Calu3 (cell line): ENCODE results near the gene CRB1. TPM values are rescaled to one million over a fixed set of nuclear protein-coding genes. Genes with fewer than 3 reads are reported as not detected.

Experiments used
- BruUV-seq: library from RNA; stranded (reverse); fragments of 400-500 nt; replicated peaks from 2 replicates; lab custom pipeline; 2021; lab: Mats Ljungman, UMichigan
- CTCF ChIA-PET: fragments of 300-600 bp; sonication (Branson Sonifier 250); formaldehyde crosslinking; loops from one replicate; lab custom pipeline; 2022; ENCODE audit warnings: antibody characterized with exemption; lab: Charles Lee
- DNase-seq: peaks from one replicate; pipeline ENCODE4 v3.0.0; 2022
- H3K27ac Mint-ChIP-seq: one replicate; pipeline ENCODE4 v1.8.0; 2022; ENCODE audit warnings: mixed read lengths; ENCODE audit not compliant: unreplicated experiment
- H3K27me3 Mint-ChIP-seq: one replicate; pipeline ENCODE4 v1.8.0; 2022; ENCODE audit warnings: mixed read lengths; ENCODE audit not compliant: unreplicated experiment
- H3K36me3 Mint-ChIP-seq: one replicate; pipeline ENCODE4 v1.8.0; 2022; ENCODE audit warnings: mild to moderate bottlenecking, moderate library complexity, mixed read lengths; ENCODE audit not compliant: insufficient read depth, unreplicated experiment
- H3K4me1 Mint-ChIP-seq: one replicate; pipeline ENCODE4 v1.8.0; 2022; ENCODE audit warnings: mild to moderate bottlenecking, low read depth, mixed read lengths; ENCODE audit not compliant: unreplicated experiment
- H3K4me3 Mint-ChIP-seq: one replicate; pipeline ENCODE4 v1.8.0; 2022; ENCODE audit warnings: mild to moderate bottlenecking, low read depth, moderate library complexity, mixed read lengths; ENCODE audit not compliant: unreplicated experiment
- H3K9me3 Mint-ChIP-seq: one replicate; pipeline ENCODE4 v1.8.0; 2022; ENCODE audit warnings: low read depth, mixed read lengths; ENCODE audit not compliant: unreplicated experiment
- CTCF ChIP-seq: fragments of 200-600 bp; IDR thresholded peaks from one replicate; pipeline ENCODE4 v1.8.0; 2022; ENCODE audit warnings: antibody characterized with exemption; ENCODE audit not compliant: unreplicated experiment
- intact Hi-C: fragments of 100-400 bp; cut with micrococcal nuclease; formaldehyde crosslinking; loops from one replicate; pipeline ENCODE4 v1.10.0; 2022; ENCODE audit not compliant: unreplicated experiment
- total RNA-seq: library from RNA; stranded (reverse); gene quantifications from 2 replicates; pipeline ENCODE4 v1.2.3, GENCODE V29; 2022

CRB1 gene
- total RNA-seq, 1 experiment from 2014 or later = not detected

GRCh38 chr1:197392541-197392940 is 124.5 kb downstream of the CRB1 start:
- no peak for DNase-seq
- Mint-ChIP-seq H3K4me3 (no peak overlapping the region), H3K27me3 (no peaks in the 10 kb centered on the region), H3K4me1 (peaks cover 11% of the 10 kb centered on the region), H3K9me3 (no peaks in the 10 kb centered on the region), H3K36me3 (no peaks in the 10 kb centered on the region), H3K27ac (no peak overlapping the region)
- BruUV-seq = no TSS peak
- intact Hi-C loops = loop anchor here (10.0 kb wide), 1 partner anchor 1292 kb away; no protein-coding TSS in a partner anchor
- TF ChIP-seq CTCF = no peak
- CTCF ChIA-PET = interaction anchor here (0.6 kb wide), 1 partner anchor 839 kb away, joined by 3 read pairs; no protein-coding TSS in a partner anchor

- CTCF ChIA-PET = no interaction called here
- Mint-ChIP-seq H3K27me3 (no peaks in the 10 kb centered on the region), H3K4me3 (no peak overlapping the region), H3K4me1 (peaks cover 11% of the 10 kb centered on the region), H3K27ac (no peak overlapping the region), H3K36me3 (no peaks in the 10 kb centered on the region), H3K9me3 (no peaks in the 10 kb centered on the region)
- intact Hi-C loops = loop anchor here (10.0 kb wide), 1 partner anchor 1292 kb away; no protein-coding TSS in a partner anchor
- DNase-seq = no peak
- no TSS peak for BruUV-seq
- no peak for TF ChIP-seq CTCF
These were observed 125.1 kb downstream of the CRB1 start for GRCh38 chr1:197393105-197393504.

GRCh38 chr1:197393772-197394171 is 125.7 kb downstream of the CRB1 start:
- CTCF ChIA-PET = no interaction called here
- H3K36me3 Mint-ChIP-seq = no peaks in the 10 kb centered on the region
- DNase-seq = no peak
- BruUV-seq = no TSS peak
- no peaks in the 10 kb centered on the region for H3K9me3 Mint-ChIP-seq
- H3K27ac Mint-ChIP-seq = no peak overlapping the region
- TF ChIP-seq CTCF = no peak
- no peaks in the 10 kb centered on the region for H3K27me3 Mint-ChIP-seq
- H3K4me1 Mint-ChIP-seq = peaks cover 11% of the 10 kb centered on the region
- H3K4me3 Mint-ChIP-seq = no peak overlapping the region
- intact Hi-C loops = loop anchor here (10.0 kb wide), 1 partner anchor 1291 kb away; no protein-coding TSS in a partner anchor

GRCh38 chr1:197394831-197395608 is 127.0 kb downstream of the CRB1 start:
- CTCF ChIA-PET = interaction anchor here (0.7 kb wide), 1 partner anchor 464 kb away, joined by 3 read pairs; no protein-coding TSS in a partner anchor
- Mint-ChIP-seq H3K4me3 (no peak overlapping the region), H3K27ac (no peak overlapping the region), H3K36me3 (no peaks in the 10 kb centered on the region), H3K4me1 (peaks cover 11% of the 10 kb centered on the region), H3K9me3 (no peaks in the 10 kb centered on the region), H3K27me3 (no peaks in the 10 kb centered on the region)
- TF ChIP-seq CTCF = no peak
- no peak for DNase-seq
- no TSS peak for BruUV-seq
- intact Hi-C loops = loop anchor here (10.0 kb wide), 1 partner anchor 1290 kb away; no protein-coding TSS in a partner anchor
